Measurements from ENCODE around the gene IL10RB.

DNA sequence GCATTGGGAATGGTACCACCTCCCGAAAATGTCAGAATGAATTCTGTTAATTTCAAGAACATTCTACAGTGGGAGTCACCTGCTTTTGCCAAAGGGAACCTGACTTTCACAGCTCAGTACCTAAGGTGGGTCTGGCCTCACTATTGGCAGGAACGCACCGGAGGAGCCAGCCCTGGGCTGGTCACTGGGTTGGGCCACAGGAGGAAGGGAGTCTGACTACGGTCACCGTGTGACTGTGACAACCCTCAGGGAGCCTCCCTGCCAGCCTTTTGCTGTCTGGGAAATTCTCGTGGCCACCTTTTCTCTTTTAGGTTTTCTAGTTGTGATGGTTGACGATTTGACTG lies 2.2 kb downstream of the IL10RB start:
- TF ChIP-seq, protein P1, sequence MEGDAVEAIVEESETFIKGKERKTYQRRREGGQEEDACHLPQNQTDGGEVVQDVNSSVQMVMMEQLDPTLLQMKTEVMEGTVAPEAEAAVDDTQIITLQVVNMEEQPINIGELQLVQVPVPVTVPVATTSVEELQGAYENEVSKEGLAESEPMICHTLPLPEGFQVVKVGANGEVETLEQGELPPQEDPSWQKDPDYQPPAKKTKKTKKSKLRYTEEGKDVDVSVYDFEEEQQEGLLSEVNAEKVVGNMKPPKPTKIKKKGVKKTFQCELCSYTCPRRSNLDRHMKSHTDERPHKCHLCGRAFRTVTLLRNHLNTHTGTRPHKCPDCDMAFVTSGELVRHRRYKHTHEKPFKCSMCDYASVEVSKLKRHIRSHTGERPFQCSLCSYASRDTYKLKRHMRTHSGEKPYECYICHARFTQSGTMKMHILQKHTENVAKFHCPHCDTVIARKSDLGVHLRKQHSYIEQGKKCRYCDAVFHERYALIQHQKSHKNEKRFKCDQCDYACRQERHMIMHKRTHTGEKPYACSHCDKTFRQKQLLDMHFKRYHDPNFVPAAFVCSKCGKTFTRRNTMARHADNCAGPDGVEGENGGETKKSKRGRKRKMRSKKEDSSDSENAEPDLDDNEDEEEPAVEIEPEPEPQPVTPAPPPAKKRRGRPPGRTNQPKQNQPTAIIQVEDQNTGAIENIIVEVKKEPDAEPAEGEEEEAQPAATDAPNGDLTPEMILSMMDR (IDR thresholded peaks at IDR 0.05): no peak
- no peak for TF ChIP-seq POLR2A (IDR thresholded peaks at IDR 0.05)
